Stimulated activated CD8-positive, alpha-beta memory T cell treated with anti-CD3 and anti-CD28 coated beads, Interleukin-4, amount 100 ng/mL, for 48 hours (primary cell): Measurements from ENCODE around the gene ZNF516.

Experiments
- DNase-seq: peaks from one replicate; pipeline ENCODE4 v3.0.0-alpha.2; 2020

The ZNF516 gene

DNA sequence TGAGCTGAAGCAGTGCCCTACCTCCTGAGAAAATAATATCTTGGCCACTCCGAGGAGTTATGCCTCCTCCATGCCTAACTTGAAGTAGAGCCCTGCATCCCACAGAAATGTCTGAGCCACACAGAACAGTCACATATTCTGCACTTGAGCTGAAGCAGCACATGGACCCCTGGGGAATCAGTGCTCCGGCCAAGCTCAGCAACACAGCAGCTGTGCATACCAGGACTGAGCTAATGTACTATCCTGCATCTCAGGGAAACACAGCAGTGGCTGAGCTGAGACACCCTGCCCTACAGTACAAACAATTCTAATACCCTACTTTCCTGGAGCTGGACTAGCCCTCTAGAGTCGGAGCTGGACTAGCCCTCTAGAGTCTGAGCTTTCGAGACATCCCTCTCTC lies 166.9 kb downstream of the ZNF516 start:
- DNase-seq = no peak

- no peak for DNase-seq
Measured at GRCh38 chr18:76323891-76324290, 171.2 kb downstream of the ZNF516 start.

GRCh38 chr18:76322686-76323085 lies 172.4 kb downstream of the ZNF516 start:
- DNase-seq = no peak

DNA sequence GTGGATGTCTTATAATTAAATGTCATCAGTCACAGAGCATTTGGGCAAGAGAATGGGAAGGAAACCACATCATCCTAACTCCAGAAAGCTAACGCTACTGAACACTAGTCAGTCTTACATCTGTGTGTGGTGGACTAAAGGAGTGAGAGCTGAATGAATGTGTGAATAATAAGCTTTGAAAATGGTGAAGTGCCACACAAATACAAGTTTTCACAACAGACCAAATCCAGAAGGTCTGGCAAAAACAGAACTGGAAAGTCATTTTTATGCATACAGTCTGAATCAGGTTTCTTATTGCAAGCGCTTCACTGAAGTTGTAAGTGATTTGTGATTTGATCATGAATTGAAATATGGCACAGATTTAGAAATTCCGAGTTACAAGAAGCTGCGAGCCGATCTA lies 175.7 kb downstream of the ZNF516 start:
- DNase-seq = no peak

DNA sequence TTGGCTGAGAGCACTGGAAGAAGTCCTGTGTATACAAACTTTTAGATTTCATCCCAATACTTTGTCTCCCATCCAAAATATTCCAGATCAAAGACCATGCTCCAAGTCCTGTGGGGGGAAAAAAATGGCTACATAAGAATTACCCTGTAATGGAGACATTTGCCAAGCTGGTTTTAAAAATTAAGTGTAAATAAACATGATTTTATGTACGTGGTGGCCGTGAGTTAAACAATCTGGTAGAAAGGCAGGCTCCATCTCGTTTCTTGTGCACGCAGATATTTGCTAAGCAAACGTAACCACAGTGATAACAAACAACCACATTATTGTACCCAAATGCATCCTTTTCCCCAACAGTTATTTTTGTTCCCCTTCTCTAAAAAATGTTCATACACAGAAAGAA lies 176.4 kb downstream of the ZNF516 start:
- DNase-seq = no peak

DNA sequence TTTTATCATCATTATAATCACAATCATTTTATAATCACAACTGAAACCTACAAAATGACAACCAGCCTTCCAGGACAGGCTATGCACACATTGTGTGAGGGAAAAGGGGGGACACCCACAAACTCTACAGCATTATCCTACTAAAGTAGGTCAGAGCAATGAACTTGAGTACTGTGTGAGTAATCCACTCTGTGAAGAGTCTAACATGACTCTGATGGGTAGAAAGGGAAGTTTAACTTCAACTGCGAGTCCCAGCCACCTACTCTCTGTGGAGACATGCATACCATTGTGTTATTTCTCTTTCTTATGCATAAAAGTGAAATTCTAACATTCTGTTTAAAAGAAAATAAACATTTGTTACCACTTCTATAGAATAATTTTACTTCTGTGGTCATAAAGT lies 177.9 kb downstream of the ZNF516 start:
- DNase-seq = no peak

GRCh38 chr18:76315722-76316230 lies 179.3 kb downstream of the ZNF516 start:
- DNase-seq = no peak

DNA sequence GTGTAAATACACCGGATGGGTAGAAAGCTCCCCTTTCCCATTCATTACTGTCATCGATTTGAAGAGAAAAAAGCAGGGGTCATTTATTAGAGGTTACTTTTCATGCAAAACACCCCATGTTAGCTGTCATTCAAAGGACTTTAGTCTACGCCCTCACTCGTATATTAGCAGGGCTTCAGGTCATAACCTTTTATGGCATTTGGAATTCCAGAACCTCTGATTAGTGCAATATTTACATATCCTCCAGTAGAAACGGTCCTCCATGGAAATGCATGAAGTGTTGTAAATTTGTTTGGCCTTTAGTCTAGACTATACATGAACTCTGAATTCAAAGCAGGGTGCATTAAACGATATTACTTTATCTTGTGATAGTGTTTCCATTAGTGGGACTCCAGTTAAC lies 180.5 kb downstream of the ZNF516 start:
- DNase-seq = no peak

DNA sequence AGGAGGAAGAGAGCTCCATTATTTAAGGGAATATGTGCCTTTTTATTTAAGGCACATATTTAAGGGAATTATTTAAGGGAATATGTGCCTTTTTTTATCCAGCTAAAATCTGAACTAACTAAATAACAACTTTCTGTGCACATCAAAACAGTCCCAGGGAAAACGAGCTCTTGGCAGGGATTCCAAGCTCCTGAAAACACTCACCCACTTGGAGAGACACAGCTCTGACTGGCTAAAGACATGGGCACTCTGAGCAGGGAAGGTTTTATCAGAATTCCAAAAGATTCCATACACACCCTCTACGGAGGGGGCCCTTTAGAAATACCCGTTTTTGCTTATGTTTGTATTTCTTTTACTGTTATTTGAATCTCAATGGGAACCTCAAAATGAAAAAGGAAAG lies 181.0 kb downstream of the ZNF516 start:
- no peak for DNase-seq
